Islet of Langerhans (tissue), 1 donor: ENCODE measurements around the gene PKP2.

Source experiments
- FAIRE-seq: peaks from one replicate; lab custom pipeline; 2011; peaks lifted over from hg19 to GRCh38; lab: Jason Lieb, UNC

The PKP2 gene

DNA sequence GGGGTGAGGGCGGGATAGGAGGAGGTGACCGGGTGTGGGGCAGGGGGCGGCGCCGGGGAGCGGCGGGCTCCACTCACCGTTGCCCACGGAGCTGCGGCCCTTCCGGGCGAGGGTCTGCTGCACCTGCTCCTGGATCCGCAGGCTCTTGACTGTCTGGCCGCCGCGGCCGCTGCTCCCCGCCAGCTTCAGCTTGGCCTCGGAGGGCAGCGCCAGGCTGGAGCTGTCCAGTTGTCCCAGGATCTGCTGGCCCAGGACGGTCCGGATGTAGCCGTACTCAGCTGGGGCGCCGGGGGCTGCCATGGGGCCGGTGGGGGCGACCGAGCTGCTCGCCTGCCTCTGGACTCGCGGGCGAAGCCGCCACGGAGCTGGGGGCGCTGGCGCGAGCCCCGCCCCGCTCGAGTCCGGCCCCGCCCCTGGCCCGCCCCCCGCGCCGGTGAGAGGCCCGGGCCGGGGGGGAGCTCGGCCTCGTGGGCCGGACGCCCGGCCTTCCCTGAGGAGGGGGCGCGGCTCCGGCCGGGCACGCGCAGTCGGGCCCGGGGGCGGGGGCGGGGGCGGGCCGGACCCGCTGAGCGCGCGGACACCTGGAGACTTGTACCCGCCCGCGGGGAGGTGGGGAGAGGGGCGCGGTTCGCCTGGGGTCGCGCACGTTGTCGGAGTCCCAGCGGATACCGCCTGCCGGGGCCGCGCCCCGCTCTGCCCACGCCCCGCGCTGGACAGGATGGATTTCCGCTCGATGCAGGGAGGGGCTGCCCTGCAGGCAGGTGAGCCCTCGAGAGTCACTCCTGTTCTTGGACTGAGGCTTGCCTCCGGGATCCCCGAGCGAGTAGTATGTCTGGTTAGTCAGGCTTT lies at the start of gene PKP2:
Gene PKP2 (minus strand): TSS at position 346 of the 849 bp plus-strand sequence. CDS start 46 bp downstream, at position 300.
- FAIRE-seq, result peak; percentile 69

DNA sequence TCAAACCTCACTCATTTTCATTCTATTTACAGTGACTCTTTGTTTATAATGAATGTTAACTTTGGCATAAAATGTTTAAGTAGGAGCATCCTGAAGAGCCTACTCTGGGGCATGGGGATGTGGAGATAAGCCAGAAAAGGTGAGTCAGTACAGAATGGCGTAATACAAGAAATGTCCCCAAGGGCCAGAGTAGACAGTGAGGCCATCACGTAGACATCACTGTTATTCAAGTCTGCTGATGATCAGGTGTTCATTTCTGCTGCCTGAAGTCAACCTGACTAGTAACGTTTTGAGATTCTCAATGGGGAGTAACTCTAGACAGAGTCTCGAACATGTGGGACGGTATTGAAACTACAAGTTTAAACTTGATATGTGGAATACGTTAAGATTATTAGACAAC lies 47.6 kb upstream of the PKP2 start:
- no peak for FAIRE-seq

DNA sequence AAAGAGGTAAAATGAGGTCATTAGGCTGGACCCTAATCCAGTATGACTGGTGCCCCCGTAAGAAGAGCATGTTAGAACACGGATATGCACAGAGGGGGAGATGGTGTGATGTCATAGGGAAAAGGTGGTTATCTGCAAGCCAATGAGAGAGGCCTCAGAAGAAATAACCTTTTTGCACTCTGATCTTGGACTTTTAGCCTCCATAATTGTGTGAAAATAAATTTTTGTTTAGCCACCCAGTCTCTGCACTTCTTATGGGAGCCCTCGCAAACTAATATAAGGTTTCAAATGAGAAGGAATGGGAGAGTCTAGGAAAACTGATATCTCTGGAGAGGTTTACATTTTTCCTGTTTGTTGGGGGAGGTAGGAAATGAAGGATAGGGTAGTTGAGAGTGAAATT lies 43.2 kb upstream of the PKP2 start:
- FAIRE-seq, result no peak

DNA sequence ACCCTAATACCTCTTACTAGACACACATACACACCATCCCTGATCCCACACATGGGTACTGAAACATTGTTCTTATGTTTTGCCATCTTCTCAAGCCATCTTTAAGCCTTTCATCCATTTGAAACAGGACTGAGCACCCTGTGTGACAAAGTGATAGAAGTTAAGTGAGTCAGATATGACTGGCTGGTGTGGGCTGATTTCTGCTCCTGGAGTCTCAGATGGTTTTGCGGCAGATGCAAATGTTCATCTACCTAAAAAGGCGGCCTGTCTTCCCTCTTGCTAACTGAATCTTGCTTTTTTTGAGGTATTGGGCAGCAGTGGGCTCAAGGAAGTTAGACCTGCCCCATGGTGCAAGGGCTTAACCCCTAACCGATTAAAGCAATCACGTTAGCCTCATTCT lies 30.4 kb upstream of the PKP2 start:
- no peak for FAIRE-seq

DNA sequence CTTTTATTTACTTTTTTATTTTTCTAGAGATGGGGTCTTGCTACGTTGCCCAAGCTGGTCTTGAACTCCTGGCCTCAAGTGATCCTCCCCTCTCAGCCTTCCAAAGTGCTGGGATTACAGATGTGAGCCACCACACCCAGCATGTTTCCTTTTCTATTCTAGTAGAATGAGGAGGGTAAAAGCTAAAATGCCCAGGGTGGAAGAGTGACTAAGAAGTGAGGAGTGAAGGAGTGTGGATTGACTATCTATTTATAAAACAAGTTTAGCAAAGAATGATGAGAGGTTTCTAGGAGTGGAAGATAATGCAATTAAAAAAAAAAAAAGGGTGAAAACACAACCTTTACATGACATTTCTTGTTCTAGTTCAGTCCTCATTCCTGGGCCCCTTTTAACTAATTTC lies 29.8 kb upstream of the PKP2 start:
- FAIRE-seq, result no peak

DNA sequence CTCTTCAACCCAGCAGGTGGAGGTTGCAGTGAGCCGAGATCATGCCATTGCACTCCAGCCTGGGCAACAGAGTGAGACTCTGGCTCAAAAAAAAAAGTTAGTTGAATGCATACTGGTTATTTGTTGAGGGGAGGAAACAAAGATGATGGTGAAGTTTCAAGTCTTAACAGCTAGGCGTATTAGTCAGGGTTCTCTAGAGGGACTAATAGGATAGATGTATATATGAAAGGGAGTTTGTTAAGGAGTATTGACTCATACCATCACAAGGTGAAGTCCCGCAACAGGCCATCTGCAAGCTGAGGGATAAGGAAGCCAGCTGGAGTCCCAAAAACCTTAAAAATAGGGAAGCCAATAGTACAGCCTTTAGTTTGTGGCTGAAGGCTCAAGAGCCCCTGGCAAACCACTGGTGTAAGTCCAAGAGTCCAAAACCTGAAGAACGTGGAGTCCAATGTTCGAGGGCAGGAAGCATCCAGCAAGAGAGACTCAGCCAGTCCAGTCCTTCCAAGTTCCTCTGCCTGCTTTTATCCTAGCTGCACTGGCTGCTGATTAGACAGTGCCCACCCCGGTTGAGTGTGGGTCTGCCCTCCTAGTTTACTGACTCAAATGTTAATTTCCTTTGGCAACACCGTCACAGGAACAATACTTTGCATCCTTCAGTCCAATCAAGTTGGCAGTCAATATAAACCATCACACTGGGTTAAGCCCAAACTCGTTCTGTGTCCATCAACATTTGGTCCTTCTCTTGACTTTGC lies 26.1 kb upstream of the PKP2 start:
- FAIRE-seq, result no peak

DNA sequence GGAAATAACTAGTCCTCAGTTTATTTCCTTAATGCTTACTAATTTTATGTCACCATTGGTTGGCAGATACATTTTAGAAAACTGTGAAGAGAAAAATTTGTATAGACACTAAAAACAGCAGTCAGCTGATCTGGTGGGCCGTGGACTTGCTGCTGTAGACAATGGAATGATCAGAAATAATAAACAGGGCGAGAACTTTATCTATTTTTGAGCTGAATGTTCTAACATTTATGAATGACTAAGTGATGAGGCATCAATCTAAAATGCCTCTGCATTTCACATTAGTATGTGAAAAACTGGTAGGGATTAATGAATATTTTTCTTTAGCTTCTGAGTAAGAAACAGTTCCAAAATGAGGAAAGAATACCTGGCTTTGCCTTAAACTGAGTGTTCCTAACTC lies 24.8 kb upstream of the PKP2 start:
- FAIRE-seq, result no peak

DNA sequence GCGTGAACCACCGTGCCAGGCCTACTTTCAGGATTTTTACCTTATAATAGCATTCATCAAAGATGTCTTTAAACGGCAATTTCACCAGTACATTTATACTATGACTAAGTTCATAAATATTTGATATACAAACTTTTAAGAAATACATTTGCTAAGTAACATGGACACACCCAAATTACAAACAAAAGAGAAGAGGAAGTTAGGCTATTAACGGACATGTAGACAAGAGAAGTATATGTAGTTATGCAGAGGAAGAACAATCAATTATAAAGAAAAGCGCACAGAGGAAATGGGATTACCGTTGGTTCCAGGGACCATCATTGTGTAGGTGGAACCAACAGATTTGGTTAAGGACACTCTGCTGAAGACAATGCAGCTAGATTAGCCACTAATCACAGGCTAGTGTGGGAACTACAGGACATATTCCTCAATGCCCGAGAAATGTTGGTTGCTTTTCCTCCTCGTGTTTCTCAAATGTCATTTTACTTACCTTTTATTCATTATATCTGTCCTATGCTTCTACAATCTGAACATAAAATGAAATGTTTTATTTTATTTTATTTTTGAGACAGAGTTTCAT lies 24.0 kb upstream of the PKP2 start:
- FAIRE-seq, result no peak

DNA sequence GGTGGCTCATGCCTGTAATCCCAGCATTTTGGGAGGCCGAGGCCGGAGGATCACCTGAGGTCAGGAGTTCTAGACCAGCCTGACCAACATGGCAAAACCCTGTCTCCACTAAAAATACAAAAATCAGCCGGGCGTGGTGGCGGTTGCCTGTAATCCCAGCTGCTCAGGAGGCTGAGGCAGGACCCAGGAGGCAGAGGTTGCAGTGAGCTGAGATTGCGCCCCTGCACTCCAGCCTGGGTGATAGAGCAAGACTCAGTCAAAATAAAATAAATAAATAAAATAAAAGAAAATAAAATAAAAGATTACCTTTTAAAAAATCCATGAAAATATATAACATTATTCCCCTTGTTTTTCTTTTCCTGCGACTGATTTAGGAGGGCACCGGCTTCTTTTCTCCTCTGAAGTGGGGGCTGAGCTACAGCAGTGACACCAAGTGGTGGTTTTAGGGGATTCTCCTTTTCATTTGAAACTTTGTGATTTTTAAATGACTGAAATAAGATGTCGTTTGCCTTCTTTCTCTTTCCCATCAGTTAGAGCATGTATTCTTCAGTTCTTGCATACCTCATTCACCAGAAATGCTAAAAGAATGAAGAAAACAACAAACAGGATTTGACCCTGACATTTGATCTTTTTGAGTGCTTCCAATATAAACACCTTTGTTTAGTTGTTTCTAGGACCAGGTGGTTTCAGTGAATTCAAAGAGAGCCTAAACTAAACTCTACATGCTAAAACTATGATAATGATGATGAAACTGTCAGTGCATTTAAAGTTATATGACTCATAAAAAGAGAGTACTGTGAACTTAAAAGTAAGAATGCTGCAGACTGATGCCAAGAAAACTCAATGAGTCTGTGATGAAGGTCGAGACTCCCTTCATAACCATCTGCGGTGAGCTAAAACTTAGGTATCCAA lies 22.6 kb upstream of the PKP2 start:
- FAIRE-seq, result peak; percentile 95

DNA sequence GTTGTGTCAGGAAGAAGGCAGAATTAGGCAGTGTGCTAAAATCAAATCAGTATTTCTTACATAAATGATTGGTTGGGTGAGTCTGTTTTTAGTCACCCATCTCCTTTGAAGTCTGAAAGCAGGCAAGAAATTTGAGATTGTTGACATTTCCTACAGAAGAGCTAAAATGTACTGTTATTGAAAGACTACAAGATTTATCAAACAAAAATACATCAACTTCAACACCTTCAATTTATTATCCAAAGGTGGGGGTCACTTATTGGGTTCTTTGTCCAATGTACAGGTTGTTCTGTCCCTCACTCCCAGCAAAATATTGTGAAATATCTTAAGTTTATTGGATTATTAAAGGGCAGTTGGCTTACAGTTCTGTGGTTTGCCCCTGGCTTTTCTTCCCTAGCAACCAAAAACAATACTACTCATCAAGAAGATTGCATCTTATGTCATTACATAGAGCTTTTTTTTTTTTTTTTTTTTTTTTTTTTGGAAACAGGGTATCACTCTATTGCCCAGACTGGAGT lies 20.6 kb upstream of the PKP2 start:
- no peak for FAIRE-seq

DNA sequence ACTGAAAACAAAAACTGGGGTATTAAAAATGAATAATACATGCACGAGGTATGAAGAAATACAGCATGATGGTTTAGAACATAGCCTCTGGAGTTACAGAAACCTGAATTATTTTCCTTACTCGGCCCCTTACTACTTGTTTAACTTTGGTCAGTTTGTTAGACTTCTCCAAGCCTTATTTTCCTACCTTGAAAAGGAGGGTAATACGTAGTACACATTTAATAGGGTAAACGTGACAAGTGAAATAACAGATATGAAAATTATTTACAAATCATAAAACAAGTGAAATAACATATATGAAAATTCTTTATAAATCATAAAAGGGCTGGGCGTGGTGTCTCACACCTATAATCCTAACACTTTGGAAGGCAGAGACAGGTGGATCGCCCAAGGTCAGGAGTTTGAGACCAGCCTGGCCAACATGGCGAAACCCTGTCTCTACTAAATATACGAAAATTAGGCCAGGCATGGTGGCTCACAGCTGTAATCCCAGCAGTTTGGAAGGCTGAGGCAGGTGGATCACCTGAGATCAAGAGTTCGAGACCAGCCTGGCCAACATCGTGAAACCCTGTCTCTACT lies 11.4 kb upstream of the PKP2 start:
- peak; percentile 5 for FAIRE-seq

DNA sequence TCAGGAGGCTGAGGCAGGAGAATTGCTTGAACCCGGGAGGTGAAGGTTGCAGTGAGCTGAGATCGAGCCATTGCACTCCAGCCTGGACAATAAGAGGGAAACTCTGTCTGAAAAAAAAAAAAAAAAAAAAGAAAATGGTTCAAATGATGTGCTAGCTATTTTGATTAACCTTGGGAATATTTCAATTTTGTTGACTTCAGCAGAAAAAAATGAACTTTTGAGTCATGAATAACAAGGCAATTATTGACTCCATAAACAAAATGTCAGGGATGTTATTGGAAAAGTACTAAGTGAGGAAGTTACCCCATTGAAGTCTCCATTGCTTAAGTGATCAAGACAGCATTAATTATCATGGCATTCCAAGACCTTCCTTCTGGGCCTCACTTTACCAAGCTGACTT lies 10.6 kb upstream of the PKP2 start:
- no peak for FAIRE-seq

DNA sequence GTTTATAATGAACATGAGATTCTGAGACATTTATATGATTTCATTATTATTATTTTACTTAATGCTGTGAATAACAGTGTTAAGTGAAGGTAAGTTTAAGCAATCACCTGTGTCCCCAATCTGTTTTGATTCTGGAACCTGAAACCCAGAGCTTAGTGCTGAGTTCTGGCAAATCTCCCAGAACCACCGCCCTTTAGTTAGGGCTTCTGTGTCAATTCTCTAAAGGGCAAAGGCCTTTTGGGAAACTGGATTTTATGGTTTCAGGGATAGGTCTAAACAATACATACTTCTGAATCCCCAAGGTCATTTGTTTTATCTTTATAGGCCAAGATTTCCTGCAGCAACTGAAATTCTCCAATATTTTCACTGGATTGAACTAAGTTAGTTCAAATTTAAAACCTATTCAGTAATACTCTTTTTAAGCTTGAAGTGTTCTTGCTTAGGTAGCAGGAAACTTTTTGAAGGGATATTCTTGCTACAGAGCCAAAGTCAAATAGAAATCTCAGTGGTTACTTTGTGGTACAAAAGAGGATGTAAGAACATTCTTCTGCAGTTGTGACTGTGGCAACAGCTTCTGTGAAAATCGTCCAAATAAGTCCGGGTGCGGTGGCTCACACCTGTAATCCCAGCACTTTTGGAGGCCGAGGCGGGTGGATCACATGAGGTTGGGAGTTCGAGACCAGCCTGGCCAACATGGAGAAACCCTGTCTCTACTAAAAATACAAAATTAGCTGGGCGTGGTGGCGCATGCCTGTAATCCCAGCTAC lies 10.0 kb upstream of the PKP2 start:
- no peak for FAIRE-seq

DNA sequence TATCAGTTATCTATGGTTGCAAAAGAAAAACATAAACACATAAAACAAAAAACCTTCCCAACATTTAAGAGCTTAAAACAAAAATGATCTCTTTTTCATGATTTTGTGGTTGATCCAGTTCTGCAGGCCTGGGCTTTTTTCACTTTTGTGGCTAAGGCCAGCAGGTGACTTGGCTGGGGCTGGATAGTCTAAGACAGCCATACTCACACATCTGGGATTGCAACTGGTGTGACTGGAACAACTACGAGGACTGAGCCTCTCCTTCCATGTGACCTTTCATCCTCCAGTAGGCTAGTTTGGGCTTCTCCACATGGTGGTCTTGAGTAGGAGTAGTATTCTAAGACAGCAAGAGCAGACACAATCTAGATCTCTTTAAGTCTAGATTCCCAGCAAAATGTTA lies 7.2 kb upstream of the PKP2 start:
- no peak for FAIRE-seq

DNA sequence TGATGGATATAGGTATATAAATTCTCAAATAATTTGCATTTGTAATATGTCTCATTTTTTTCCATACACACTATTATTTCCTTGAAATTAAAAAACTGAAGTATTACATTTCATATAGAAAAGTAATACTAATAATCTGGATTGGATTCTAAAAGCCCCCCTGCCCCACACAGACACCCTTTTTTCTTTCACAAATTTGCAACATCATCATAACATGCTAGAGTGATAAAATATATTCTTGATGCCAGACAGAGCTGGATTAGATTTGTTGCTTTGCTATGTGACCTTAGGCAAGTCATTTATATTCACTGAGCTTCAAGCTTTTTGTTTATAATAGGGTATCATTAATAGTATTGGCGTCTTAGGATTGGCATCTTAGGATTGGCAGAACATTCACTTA lies 6.7 kb upstream of the PKP2 start:
- FAIRE-seq, result no peak

DNA sequence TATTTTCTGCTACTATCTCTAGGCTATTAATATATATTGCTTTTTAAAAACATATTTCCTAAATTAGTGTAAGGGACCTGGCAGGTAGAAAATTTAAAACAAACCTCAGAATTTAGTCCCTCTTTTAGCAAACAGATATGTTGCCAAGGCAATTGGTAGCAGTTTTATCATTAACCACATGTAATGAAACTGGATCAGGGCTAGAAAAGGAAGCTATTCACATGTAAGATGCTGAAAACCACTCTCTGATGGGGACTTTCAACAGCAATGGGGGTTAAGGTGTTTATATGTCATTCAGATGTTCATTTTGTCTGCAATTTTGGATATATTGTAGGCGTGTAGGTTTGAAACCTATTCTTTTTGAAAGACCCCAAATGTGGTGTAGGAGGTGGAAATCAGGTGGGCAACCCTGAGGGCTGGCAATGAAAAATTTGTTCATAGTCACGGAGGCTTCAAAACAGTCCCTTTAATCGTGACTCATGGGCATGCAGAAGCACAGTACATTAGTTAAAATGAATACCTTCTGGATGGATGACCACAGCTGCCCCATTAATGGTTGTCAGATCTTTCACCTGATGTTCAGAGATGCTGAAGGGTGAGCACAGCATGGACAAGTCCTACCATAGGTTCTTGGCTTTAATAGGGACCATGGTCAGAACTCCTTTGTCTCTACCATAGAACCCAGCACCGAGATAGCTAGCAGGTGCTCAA lies 5.9 kb upstream of the PKP2 start:
- FAIRE-seq, result peak; percentile 98

DNA sequence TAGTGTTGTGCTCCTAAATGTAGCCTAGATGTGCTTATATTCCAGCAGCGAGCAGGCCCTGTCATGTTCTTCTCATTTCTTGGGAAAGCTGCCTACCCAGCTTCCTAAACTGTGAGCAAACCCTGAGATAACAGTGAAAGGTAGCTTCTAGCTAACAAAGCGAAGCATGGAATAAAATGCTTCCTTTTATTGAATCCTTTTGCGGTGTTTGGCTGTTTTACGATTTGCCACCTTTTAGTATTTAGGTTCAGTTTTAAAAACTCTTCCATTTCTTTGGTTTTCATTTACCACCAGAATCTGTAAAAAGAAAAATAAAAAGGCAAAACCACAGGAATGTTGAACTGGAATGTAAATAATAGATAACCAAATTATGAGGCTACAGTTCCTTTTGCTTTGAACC lies 5.0 kb upstream of the PKP2 start:
- FAIRE-seq, result peak; percentile 43

DNA sequence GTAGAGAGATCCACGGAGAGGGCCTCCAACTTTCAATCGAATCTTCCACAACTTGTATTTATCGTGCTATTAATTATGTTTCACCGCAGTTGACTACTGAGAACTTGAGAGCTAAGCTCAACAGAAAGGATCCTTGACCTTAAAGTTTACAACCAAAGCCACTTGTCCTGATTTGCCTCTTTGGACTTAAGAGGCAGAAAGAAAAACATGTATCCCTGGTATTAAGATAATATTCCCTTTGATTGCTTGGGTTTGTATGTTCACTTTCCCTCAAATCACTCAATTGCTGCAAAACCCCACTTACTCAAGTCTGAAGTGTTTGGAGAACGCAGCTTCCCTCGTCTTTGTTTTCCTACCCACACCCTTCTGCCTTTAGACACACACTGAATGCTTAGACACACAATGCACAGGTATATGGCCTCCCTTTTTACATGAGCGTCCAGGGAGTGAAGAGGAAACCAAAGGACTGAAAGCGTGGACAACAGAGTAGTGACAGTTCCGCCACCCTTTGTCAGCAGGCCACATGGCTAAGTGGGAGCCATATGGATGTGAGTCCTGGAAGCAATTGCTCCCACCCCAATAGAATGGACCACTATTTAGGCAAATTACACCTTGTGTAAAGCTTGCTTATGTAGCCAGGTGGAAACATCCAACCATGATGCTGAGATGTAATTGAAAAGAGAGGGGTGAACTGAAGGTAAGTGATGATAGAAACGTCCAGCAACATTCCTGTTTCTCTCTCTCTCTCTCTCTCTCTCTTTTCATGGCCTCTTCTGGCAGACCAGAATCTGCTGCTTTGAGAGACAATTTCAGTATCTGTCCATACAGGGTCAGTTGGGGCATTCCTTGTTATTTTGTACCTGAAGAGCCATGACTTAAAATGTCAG lies 1.4 kb upstream of the PKP2 start:
- no peak for FAIRE-seq

DNA sequence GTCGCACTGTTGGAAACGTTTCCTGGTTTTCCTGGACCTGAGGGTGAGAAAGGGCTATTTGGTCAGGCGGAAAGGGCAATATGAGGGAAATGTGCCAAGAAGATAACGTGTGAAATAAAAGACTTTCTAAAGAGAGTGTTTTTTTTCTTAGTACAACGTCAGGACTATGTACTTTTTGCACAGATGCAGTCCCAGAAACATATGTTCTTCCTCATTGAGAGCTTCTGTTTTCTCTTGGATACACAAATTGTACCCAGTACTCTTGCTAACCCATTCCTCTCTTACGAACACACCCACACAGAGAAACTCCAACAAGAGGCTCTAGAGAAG lies 669 bp upstream of the PKP2 start:
- peak; percentile 24 for FAIRE-seq
